ENCODE data around the gene DNAI4.
"Not testable (repeated sequence)": the region's sequence is repeated elsewhere in the genome, so short reads cannot be mapped to it uniquely, and the experiment has no call there.

Gene DNAI4

DNA sequence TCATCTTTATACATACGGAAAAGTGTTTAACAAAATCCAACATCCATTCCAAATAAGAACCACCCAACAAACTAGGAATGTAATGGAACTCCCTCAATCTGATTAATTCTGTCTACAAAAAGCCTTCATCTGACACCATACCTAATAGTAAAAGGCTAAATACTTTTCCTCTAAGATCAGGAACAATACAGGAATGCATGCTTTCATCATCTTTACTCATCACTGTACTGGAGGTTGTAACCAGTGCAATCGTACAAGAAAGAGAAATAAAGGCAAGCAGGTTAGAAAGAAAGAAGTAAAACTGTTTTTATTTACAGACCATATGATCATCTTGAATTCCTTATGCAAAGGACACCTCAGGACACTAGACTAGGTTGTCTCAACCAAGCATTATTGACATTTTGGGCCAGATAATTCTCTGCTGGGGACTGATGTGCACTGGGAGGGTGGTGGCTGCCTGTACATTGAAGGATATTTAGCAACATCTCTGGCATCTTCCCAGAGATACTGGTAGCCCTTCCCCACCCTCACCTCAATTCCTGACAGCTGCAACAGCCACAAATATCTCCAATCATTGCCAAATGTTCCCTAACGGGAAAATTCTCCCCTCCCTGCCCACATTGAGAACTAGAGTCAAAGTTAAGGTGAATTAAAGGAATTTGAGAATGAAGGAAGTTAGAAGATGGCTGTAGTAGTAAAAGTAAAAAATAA is 93.0 kb downstream of the DNAI4 start:
- DNase-seq: no peak

DNA sequence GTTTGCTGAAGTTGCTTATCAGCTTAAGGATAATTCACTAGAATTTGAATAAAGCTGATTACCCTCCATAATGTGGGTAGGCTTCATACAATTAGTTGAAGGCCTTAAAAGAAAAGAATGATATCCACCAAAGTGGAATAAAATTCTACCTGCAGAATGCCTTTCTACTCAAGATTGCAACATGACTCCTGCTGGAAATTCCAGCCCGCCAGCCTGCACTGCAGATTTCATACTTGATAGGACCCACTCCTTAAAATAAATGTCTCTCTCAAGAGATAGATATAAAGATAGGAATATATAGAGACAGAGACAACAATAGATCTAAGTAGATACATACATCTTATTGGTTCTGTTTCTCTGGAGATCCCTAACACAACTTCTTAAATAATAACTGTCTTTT is 99.9 kb downstream of the DNAI4 start:
- no peak for DNase-seq

DNA sequence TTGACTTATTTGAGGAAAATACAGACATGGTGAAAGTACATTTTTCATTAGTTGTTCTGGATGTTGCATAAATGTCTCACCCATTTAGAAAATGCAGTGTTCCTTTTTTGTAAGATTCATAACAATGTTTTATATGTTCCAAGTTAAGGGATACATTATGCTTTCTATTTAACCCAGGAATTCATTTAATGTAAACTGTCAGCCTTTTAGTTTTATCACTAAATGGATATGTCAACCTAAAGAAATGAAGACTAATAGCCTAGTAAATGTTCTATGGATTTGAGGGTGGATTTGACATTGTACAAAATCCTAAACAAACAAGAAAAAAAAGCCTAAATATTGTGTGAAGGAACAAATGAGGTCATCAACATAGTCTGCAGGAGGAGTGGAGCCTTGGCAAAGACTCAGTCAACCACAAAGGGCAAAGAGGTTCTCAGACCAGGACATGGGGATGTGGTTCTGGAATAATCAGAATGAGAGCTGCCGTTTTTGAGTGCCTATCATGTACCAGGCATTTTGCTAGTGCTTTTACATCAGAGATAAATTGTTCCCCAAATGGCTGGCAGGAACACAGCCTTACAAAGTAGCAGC is 114.8 kb downstream of the DNAI4 start:
- DNase-seq: no peak

DNA sequence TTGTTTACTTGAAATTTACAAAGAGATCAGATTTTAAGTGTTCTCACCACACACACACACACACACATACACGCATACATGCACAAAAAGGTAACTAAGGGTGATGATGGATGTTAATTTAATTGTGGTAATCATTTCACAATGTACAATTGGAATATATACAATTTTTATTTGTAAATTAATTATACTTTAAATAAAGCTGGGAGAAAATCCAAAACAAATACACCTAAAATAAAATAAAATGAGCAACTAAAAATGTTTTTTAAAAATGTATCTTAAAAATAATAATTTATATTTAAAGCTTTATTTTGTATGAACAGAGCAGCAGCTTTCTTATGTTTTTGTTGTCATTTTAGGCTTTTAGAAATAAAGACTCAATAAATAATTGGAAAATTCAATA is 115.4 kb downstream of the DNAI4 start:
- no peak for DNase-seq

DNA sequence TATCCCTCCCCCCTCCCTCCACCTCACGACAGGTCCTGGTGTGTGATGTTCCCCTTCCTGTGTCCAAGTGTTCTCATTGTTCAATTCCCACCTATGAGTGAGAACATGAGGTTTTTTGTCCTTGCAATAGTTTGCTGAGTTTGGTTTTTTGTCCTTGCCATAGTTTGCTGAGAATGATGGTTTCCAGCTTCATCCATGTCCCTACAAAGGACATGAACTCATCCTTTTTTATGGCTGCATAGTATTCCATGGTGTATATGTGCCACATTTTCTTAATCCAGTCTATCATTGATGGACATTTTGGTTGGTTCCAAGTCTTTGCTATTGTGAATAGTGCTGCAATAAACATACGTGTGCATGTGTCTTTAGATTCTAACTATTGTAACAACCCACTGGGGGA is 128.8 kb downstream of the DNAI4 start:
- not testable (repeated sequence) for DNase-seq

DNA sequence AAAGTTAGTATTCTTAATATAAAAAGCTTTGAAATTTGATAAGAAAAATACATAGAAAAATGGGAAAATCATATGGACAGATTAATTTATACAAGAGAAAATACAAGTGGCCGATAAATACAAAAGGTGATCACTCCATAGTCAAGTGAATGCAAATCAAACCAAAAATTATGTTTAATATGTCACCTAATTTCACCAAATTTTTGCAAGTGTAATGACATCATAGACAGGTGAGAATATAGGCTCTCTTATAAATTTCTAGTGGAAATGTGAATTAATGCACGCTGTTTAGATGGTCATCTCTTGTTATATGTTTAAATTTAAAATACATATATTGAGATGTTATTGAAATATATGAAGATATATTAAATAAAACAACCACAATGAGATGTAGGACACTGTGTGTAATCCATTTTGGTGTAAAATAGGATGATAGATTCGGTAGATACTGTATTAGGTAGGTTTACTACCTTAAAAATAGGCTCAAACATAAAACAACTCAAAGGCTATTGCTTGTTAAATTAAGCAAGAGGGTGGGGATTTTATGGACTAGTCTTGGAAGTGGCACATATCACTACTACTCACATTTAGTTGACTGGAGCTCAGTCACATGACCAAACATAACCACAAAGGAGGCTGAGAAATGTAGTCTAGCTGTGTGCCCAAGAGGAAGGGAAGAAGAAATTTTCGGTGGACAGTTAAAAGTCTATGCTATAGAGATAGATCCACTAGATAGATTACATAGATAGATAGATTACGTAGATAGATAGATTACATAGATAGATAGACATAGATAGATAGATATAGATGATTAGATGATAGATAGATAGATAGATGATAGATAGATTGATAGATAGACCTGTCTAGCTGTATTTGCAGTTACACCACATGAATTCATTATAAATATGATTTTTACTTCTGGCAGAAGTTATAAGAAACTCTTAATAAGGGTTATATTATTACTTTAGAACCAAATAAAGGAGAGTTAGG is 132.7 kb downstream of the DNAI4 start:
- DNase-seq: no peak

DNA sequence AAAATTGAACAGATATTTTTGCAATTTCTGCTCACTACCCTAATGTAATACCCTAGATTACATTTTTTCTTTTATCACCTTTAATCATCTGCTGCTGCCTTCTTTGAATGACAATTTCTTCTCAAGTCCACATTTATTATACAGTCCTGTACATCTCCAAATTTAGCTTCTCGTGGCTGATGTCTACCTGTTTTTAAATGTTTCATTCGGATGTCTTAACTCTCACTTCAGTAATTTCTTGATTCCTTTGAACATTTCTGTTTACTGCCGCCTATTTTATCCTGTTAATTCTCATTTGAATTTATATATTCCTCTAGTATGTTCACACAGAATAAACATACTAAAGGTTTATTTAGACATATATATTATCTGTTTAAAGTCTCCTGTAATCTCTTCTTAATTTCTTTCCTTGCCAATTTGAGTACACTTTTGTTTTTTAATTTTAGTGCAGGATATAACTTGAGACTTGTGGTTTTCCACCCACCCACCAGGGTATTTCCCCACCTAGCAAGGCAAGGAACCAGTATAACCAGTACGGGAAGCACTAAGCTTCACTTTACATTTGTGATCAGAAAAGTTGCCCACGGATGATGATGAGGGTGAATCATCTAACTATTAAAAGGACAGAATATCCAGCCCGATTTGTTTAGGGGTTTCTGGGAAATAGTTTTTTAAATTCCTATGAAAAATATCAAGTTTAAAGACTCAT is 136.3 kb downstream of the DNAI4 start:
- no peak for DNase-seq

DNA sequence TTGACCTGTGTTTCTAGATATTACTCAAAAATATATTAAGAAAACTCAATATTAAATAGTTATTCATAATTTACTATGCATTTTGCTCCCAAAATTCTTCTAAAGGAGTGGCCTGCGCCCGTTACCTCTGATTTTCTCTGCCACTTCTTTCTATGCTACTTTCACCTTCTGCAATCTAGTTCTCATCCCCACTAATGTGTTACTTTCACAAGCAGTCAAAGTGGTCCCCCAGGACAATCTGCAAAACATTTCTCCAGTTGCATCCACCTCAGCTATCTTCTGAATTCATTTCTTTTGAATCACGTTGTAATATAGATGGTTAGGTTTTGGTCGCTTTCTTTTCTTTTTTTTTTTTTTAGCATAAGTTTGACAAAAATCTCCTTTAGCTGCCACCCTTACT is 137.0 kb downstream of the DNAI4 start:
- no peak for DNase-seq

DNA sequence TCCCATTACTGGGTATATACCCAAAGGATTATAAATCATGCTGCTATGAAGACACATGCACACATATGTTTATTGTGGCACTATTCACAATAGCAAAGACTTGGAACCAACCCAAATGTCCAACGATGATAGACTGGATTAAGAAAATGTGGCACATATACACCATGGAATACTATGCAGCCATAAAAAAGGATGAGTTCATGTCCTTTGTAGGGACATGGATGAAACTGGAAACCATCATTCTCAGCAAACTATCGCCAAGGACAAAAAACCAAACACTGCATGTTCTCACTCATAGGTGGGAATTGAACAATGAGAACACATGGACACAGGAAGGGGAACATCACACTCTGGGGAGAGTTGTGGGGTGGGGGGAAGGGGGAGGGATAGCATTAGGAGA is 138.9 kb downstream of the DNAI4 start:
- DNase-seq: not testable (repeated sequence)

DNA sequence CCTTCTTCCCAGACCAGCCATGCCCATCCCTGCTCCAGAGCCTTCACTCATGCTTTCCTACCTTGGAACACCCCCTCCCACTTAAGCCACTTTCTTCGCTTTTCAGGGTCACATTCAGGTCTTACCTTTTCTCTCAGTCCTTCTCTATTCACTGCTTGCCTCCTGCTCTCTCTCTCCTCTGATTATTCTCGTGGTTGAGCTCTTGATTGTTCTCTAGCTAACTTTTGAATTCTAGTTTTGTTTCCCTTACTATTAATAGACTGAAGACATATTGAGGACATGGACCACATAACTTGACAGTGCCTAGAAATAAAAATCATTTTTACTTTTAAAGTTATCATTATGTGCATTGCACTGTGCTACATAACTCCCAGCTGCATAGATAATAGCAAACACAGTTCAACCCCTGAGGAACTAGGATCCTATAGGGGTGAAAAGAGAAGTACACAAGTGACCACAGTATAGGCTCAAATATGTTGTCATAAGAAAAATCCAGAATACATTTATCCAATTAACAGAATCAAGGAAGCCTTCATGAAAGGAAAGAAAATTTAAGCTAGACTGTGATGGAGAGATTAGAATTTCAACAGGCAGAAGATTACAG is 145.1 kb downstream of the DNAI4 start:
- no peak for DNase-seq

DNA sequence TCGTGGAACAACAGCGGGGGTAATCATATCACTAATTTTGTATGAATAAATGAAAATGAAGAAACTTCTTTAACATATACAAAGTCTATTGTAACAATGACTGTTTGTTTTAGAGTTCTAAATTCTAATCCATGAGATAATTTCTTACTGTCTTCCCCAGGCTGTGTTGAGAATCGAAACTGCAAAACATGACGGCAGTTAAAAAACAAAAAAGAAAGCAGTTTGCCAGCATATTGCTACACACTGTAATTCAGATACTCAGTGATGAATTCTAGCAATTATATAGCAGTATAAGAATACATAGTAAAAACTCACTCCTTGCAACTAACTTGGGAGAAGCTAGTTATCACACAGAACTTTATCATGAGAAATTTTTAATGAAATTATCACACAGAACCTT is 145.7 kb downstream of the DNAI4 start:
- DNase-seq: no peak

DNA sequence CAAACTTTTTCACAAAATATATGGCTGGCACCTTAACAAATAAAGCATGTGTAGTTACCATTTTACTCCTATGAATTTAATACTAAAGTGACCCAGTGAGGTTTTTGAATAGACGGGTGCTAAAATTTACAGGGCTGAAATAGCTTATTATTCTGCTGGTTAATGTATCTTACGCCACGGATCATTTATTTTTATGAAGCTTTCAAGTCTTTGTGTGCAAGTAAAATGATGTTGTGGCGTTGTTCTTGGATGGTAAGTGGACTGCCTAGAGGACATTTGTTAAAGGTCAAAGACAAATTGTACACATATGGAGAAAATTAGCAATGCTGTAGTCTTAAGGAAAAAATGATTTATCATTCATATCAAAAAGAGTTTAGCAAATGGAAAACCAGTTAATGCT is 146.4 kb downstream of the DNAI4 start:
- peak; percentile 5 for DNase-seq

DNA sequence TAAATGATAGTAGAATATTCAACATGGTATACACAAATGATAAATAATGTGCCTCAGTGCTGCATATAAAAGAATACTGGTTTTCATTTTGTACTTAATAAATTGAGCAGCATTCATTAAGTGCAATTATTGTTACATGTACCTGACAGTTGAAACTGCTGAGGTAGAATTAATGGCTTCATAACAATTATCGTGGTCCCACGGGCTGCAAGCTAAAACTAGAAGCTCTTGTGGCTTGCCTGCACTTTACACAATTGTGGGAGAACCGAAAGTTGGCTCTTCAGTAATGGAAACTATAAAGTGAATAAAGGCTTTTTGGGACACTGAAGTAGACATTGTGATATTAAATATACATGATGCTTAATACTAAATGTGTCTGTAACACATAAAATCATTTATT is 146.8 kb downstream of the DNAI4 start:
- no peak for DNase-seq

DNA sequence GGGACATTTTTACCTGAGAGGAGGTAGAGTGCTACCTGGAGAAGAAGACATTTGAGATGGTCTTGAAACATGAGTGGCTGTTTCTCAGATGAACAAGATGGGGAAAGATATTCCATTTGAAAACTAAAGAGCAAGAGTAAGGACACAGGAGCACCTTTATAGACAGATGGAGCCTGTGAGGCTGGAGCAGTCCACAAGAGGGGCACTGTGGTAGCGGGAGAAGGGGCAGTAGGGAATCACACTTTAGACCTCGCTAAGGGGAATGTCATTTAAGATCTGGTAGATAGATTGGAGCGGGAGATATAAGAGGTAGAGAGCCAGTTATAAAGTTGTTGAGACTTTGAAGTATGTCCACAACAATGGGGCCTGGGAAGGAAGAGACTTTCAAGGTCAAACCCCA is 149.0 kb downstream of the DNAI4 start:
- DNase-seq: no peak

DNA sequence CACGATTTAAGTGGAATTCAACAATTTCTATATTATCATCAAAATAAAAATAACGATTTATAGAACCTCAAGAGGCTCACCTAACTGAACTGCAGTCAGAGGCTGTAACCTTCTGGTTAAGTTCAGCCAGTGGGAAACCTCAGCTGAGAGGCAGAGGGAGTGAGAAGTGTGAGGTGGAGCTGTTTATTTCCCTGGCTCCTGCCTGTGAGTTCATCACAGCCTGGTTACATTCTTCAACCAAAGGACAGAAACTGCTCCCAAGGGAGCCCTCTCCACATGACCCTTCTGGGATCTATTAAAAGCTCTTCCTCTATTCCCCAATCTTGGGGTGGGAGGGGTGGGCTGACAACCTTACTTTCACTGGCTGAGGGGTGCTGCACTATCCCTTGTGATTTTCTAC is 150.2 kb downstream of the DNAI4 start:
- no peak for DNase-seq

DNA sequence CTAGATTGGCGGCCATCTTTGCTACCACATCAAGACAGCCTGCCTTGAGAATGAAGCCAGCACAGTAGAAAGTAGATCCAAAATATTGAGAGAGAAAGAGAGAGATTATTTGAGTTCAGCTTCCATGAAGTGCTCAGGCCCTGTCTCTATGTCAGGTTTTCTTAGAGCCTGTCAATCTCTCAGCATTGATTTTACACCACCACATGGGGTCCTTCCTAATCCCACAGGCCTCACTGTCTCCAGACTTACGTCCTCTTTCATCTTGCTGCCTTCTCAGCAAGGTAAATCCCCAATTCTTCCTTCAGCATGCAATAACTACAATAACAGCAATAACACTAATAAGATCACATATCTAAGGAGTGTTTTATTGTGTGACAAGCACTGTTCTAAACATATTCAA is 151.4 kb downstream of the DNAI4 start:
- DNase-seq: no peak

DNA sequence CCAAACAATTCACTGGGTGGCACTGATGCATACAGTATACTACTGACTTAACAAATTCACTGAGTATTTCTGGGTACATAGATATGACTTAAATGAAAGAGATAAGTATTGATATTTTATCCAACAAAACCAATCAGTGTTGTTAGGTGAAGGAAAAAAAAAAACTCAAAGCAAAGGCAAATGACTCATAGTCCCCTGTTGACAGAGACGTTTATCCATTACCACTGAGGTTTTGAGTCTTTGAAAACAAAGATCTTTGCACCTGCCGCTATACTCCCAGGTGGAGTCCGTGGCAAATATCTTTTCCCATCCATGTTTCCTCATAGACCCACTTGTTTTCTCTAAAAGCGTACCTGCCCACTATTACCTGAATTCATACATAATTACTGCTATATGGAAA is 154.0 kb downstream of the DNAI4 start:
- DNase-seq: no peak

DNA sequence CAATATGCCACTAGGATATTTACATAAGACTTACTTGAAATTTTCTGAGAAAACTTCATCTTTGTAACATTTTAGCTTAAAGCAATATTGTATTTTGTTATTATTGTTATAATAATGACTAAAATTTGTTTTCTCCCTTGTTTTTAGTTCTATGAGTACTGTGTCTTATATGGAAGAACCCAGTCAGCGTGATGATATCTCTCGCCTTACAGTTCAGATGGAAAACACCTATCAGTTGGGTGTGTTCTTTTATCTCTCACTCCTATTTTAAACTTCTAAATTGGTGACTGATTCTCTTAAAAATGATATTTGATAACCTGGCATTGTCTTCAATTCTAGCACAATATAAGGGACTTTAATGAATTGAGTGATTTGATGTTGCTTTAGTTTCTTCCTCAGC is 154.4 kb downstream of the DNAI4 start:
- no peak for DNase-seq

DNA sequence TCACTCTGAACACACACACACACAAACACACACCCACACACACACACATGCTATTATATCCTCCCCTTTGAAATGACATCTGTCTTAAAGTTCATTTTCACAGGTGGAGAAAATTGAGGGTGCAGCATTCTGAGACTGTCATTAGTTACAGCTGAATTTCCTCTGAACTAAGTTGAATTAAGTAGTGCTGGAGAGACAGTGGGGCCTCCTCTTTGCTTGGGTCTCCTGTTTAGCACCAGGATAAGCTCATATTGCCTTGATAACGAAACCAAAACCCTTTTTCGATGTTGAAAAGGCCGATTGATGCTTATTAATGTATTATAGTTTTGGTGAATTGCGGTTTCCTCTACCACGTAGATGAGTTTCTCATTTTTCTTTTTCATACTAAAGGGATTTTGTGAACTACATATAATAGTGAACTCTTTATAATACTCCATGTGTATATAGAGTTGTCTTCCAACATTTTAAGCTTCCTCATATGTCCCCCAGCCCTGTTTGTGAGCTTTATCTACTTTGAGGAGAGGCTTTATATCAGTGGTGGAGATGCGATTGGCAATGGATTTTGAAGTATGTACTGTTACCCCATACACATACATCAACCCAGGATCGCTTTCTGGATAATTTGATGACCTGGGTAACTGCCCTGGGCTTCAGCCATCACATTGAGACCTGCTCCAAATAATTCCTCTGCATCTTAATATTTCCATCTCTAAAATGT is 155.0 kb downstream of the DNAI4 start:
- no peak for DNase-seq

DNA sequence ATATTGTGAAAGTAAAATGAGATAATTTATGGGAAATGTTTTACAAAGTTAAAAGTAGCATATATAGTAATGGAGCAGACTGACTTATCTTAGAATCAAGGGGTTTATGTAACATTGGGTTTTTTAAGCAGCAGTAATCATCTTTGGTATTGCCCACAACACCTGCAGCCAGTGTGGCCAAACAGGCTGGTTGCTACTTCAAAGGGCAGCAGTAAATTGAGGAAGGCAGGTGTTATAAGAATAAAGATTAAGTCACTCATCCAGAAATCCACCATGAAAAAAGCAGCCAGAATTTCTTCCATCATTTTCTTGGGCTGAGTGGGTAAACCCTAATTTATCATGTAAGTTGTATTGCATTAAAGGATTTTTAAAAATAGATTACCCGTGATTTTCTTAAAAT is 155.7 kb downstream of the DNAI4 start:
- no peak for DNase-seq

DNA sequence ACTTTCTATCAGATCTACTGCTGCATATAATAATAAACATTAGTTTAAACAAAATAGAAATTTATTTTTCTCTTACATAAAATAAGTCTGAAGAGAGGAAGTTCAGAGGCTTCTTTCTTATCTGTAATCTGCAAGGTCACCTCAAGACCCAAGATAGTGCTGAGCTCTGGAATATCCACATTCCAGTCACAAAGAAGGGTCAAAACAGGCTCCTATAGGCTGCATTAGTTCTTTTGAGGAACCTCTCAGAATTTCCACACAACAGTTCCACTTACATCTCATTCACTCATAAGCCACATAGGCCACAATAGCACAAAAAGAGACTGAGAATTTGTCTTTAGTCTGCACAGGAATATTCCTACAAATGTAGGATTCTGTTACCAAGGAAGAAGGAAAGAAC is 157.0 kb downstream of the DNAI4 start:
- no peak for DNase-seq

DNA sequence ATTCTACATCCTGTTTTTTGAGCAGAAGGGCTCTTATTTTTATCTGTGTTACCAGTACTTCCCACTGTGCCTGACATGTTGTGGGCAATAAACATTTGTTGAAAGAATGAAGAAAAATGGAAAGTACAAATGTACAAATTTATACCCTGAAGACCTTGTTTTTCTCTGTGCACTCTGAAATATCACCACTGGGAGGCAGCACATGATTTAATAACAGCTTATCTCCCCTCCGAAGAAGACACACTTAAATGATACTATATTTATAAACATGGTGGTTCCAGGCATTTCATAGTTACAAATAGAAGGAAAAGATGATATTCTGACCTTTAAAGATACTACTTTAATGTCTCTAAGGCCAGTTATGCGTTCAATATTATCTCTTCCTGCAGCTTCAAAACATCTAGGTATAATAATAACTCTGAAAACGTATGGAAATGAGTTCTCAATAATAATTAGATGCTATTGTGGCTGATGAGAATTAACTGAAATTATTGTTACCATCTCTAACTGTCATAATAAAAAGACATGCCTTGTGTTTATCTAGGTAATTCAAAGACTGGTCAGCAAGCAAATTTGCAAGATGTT is 159.6 kb downstream of the DNAI4 start:
- DNase-seq: no peak

Data from NCI-H1436 treated with DMSO at 0.1 percent for 48 hours (cell line).